ENCODE measurements around the gene H2BK1.

Gene H2BK1

DNA sequence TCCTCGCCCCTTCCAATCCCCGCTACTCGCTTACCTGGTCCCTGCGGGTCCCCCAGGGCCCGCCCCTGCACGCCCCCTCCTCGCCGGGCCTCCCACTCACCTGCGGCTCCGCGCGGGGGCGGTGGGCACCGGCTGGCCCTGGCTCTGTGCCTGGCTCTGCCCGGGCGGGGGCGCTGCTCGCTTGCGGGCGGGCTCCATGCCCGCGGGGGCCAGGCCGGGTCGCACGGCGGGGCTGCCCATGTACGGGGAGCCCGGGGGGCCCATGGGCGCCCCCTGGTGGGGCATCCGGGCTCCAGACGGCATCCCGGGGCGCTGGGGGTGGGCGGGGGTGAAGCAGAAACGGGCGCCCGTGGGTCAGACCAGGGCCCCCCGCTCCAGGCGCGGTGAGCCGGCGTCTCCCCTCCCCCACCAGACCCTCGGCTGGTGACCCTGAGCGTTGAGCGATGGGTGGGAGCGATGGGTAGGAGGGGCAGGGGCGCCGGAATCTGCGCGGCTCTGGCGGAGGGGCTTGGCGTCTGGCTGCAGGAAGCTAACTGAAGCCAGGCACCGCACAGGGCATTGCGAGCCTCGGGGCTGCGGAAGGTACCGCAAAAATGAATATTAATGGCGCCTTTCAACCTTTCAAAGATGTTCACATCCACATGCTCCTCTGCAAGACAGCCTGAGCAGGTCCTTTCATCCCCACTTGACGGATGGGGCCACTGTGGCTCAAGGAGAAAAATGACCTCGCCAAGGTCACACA lies 35.2 kb upstream of the H2BK1 start:
- DNase-seq: peak in 2 of 58 donors; percentile 26 to 60

DNA sequence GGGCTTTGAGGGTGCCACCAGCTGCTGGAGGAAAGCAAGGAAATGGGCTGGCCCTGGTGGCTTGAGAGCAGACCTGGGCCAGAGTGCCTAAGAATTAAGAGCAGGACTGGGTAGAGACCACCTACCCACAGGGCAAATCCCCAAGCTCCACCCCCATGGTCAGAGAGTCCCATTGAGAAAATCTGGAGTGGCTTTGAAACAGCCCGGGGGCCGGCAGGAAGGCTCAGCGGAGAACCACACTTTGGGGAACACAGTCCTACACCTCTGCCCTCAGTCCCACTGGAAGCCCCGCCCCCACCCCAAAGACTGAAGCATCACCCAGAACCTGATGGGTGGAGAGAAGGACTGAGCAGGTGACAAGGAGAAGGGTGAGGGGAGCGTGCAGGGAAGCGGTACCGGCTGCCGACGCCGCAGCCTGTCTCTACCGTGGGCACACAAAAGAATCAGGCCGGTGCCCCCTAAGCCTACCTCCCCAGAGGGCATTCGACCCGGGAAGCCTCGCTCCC lies 34.6 kb upstream of the H2BK1 start:
- no peak for DNase-seq

DNA sequence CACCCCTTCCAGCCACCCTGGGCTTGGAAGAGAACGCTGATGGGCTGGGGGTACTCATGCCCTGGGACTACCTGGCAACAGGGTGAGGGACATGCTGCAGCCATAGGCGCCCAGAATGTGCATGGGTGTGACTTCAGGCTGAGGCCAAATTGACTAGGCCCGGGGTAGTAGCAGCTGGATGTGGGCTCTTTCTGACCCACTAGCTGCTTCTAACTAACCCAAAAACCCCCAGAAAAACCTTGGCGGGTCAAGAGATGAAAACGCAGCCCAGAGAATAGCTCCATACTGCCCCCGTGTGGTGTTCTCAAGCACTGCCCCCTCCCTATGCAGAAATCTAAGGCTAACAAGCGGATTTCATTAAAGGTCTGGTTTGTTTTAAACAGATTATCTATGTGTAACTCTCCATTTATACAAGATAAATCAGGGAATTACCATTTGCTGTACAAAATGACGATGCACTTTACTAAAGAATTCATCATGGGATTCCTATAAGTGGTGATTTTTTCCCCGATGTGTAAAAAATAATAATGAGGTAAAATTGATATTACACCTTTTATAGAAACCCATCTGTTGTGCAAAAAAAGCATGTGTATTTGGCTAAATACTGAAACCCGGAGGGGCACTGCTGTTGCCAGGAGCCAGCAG lies 34.0 kb upstream of the H2BK1 start:
- peak in 26 of 58 donors; percentile 13 to 66 (median 36) for DNase-seq

DNA sequence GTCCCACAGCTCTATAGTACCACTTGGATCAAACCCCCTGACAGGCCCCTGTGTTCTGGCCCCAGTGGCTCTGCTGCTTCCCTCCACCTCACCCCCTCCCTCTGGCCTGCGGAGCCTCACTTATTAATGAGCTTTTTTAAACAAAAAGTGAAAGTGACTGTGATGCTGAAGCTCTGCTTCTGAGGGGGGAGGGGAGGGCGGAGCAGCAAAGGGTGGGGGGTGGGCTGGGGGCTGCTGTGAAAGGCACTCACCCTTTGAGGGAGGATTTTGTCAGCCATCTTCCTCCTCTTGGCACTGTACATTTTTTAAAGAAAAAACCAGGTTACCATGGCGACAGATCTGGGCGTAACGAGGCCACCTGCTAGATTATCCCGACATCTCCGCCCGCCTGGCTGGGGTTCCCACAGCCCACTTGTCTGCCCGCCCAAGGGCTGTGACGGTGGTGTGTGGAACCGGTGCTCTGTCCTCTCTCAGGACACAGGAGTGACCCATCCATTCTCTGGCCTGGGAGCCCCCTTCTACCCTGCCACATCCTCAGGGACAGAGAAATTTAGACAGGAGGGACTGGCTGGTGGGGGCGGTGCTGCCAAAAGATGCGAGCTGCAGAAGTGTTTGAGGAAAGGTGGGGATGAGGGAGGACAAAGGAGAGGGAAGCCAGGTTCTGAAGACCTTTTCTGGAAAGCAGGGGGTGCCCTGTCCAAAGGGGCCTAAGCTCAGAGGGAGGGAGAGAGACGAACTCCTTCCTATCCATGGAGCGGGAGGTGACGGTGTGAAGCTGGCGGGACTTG lies 33.3 kb upstream of the H2BK1 start:
- DNase-seq: peak in 21 of 58 donors; percentile 18 to 72 (median 41)

DNA sequence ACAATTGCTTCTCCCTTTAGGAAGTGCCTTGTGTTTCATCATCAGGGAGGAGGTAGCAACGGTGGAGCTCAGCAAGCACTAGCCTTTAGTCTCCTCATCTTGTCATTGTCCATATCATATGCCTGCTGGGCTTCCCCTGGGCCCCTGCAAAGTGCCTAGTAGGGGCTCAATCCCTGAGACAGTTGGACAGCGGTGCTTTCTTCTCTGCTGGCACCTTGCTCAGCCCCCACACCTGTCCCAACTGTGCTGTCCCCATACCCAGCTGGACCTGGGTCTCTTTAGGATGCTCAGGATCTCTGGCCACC lies 32.7 kb upstream of the H2BK1 start:
- no peak for DNase-seq

DNA sequence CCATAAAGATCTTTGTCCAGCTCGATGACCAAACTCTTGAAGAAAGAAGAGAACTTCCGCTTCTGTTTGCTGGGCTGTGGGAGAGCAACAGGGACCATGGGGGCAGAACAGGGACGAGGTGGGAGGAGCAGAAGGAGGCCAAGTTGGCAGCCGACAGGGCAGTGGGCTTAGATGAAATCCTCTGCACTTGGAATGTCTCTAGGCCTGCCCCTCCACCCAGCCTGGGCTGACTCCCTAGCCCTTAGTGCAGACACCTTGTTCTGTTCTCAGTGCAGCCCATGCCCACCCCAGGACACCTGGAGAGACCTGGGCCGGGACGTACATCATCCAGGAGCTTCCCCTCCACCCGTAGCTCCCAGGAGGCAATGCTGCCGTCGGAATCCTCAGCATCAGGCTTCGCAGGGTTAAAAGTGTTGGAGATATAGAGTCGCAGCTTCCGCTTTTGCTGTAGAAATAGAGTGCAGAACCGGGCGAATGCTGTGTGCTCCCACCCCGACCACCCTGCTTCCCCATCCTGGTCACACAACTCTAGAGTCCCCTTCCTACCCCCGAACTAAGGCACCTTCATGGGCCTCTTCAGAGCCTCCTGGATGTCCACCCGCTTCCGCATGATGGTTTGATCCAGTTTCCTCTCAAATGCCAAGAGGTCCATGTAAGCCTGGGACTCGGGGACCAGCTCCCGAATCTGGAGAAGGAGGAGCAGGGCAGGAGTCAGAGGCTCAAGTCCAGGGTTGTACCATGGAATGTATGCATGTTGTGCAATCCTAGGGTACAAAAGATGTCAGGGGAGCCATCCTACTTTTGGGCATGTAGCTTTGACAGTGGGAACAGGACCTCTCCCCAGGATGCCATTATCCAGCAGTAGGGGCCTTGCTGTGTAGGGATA lies 32.1 kb upstream of the H2BK1 start:
- DNase-seq: no peak

DNA sequence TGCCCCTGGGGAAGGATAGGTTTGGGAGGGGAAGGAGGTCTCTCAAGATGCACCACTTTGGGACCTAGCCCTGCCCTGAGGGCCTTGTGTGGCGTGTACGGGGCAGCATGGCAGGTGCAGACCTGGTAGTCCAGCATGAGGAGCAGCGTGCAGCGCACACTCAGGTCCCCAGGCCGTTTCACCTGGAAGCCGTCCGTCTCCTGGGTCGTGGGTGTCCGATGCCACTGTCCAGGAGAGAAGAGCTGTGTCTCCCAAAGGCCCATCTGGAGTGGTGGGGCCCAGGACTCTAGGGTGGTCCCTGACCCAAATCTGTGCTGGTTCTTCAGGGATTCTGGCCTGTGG lies 31.4 kb upstream of the H2BK1 start:
- DNase-seq: no peak

DNA sequence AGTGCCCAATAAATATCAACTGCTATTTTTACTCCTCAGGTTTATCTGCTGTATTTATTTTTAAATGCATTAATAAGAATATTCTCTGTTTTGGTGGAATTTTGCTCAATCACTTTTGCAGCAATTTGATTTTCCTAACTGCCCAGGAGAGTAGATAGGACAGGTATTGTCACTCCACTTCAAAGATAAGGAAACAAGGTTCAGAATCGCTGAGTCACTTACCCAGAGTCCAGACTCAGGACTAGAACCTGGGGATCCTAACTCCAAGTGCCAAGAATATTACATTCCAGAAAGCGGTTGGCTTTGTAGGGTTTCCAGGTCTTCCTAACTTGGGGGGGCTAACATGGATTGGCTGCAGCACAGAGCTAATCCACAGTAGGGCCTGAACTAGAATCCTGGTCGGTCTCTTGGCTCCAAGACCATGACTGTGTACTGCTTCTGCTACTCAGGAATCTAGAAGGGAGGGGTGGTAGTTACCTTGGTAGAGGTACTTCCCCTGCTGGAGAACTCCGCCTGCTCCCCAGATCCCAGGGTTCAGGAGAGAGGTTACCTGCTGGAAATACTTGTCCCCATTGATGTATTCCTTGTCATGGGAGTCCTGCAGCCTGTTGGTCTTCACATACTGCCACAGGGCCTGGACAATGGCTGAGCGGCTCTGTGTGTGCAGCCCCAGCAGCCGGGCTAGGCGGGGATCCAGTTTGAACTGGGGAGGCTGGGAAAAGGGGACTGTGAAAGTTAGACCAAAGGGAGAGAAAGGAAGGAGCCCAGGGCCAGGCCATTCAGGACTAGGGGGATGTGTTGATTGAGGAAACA lies 30.9 kb upstream of the H2BK1 start:
- DNase-seq: no peak

DNA sequence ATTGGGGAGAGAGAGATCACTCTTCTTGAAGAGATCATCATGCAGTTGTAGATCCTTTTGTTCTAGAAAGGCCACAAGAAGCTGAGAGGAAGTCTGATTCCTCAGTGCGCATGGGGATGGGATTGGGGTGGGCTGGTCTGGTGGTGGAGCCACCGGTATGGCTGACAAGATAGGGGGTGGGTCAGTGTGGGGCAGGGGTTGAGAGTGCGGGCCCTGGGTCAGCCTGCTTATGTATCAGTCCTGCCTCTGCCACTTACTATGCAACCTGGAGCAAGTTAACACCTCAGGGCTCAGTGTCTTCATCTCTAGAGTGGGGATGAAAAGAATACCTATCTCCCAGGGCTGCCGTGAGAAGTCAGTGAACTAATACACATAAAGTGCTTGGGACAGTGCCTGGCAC lies 30.2 kb upstream of the H2BK1 start:
- no peak for DNase-seq

DNA sequence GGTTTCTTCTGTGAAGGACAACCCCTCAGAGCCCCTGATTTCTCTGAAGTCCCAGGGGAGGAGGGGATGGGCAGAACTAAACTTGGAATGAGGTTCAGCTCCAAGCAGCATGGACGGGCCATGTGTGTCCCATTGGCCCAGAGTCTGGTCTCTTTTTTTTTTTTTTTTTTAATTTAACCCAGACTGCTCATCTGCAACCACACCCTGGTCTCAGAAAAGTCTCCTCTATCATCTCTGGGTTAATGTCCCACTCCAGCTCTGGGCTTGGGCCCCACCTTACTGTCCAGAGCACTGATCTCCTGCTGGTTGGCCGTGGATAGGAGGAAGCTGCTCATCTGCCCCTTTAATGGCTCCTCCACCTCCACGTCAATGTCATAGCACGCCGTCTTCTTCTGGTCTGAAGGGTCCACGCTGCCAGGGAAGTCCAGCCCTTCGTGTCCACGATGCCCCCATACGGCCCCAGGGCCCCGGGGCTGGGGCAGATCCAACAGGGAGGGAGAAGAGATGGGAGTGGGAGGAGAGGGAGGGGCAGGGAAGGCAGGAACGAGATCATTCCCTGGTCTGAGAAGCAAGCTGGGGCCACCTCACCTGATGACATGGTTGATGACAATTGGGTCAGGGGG lies 29.7 kb upstream of the H2BK1 start:
- no peak for DNase-seq

DNA sequence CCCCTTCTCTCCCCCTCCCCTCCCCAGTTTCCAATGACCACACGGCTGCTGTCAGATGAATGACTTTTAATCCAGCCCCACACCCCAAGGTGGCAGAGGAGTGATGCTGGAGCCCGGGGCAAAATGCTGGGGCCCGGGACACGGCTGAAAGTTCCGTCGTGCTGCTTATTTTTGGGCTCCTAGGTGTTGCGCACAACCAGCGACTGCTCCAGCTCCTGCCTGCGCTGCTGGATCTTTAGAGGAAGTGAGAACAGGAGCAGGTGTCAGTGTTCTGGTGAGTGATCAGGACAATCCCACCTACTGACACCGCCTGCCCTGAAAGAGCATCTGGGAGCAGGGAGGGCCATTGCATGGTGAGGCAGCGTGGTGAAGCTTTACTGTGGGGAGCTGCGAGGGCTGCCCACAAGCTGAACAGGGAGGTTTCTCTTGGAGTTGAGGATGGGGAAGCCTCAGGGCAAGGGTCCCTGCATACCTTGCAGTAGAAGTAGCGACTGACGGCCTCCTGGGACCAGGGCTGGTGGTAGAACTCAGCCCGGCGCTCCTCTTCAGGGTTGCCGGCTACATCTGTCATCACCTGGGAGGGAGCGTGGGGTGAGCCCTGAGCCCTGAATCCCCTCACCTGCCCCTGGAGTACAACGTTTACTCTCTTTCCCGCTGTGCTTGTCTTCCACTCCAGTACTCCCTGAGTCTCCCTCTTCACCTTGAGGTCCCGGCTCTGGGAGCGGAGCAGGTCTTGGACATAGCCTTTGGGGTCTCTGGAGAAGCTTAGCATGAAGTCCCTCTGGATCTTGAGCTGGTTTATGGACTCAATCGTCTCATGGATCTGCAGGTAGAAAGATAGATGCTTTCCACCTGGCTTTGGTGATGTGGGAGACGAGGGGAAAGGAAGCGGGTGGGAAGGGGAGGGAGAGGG lies 28.9 kb upstream of the H2BK1 start:
- no peak for DNase-seq

DNA sequence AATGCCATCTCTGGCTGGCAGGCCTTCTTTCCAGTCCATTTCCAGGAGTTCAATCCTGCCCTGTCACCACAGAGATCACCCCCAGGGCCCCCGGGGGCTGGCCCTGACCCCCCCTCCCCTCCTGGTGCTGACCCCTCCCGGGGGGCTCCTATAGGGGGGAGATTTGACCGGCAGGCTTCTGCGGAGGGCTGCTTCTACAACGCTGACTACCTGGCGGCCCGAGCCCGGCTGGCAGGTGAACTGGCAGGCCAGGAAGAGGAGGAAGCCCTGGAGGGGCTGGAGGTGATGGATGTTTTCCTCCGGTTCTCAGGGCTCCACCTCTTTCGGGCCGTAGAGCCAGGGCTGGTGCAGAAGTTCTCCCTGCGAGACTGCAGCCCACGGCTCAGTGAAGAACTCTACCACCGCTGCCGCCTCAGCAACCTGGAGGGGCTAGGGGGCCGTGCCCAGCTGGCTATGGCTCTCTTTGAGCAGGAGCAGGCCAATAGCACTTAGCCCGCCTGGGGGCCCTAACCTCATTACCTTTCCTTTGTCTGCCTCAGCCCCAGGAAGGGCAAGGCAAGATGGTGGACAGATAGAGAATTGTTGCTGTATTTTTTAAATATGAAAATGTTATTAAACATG lies 28.0 kb upstream of the H2BK1 start:
- no peak for DNase-seq

DNA sequence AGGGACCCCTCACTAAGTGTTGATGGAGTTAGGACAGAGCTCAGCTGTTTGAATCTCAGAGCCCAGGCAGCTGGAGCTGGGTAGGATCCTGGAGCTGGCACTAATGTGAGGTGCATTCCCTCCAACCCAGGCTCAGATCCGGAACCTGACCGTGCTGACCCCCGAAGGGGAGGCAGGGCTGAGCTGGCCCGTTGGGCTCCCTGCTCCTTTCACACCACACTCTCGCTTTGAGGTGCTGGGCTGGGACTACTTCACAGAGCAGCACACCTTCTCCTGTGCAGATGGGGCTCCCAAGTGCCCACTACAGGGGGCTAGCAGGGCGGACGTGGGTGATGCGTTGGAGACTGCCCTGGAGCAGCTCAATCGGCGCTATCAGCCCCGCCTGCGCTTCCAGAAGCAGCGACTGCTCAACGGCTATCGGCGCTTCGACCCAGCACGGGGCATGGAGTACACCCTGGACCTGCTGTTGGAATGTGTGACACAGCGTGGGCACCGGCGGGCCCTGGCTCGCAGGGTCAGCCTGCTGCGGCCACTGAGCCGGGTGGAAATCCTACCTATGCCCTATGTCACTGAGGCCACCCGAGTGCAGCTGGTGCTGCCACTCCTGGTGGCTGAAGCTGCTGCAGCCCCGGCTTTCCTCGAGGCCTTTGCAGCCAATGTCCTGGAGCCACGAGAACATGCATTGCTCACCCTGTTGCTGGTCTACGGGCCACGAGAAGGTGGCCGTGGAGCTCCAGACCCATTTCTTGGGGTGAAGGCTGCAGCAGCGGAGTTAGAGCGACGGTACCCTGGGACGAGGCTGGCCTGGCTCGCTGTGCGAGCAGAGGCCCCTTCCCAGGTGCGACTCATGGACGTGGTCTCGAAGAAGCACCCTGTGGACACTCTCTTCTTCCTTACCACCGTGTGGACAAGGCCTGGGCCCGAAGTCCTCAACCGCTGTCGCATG lies 27.2 kb upstream of the H2BK1 start:
- no peak for DNase-seq

DNA sequence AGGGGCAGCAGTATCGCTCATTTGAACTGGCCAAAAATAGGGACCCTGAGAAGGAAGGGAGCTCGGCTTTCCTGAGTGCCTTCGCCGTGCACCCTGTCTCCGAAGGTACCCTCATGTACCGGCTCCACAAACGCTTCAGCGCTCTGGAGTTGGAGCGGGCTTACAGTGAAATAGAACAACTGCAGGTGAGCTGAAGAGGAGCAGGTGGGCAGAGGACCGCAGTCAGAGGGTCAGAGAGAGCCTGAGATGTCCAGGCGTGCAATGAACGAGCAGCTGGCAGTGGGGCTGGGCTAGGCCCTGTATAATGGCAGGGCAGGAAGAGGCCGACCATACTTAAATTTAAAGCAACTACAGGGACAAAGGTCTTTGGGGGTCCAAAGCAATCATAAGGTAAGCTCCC lies 26.1 kb upstream of the H2BK1 start:
- no peak for DNase-seq

DNA sequence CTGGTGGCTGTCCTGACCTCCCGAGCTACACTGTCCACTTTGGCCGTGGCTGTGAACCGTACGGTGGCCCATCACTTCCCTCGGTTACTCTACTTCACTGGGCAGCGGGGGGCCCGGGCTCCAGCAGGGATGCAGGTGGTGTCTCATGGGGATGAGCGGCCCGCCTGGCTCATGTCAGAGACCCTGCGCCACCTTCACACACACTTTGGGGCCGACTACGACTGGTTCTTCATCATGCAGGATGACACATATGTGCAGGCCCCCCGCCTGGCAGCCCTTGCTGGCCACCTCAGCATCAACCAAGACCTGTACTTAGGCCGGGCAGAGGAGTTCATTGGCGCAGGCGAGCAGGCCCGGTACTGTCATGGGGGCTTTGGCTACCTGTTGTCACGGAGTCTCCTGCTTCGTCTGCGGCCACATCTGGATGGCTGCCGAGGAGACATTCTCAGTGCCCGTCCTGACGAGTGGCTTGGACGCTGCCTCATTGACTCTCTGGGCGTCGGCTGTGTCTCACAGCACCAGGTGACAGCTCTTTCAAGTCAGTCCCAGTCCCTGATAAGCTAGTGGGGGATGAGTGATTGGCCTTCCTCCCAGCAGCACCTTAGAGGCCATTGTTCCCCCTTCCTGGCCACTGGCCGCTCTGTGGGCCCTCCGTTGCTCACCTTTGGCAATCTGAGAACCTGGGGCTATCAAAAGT lies 25.0 kb upstream of the H2BK1 start:
- DNase-seq: no peak

DNA sequence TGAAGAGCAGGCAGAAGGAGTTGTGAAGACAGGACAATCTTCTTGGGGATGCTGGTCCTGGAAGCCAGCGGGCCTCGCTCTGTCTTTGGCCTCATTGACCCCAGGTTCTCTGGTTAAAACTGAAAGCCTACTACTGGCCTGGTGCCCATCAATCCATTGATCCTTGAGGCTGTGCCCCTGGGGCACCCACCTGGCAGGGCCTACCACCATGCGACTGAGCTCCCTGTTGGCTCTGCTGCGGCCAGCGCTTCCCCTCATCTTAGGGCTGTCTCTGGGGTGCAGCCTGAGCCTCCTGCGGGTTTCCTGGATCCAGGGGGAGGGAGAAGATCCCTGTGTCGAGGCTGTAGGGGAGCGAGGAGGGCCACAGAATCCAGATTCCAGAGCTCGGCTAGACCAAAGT lies 23.5 kb upstream of the H2BK1 start:
- no peak for DNase-seq
